Karpas-422 (cell line): Measurements from ENCODE around the gene TMA7. TPM values are rescaled to one million over a fixed set of nuclear protein-coding genes. Genes with fewer than 3 reads are reported as not detected.

ENCODE experiments used
- DNase-seq: peaks from one replicate; pipeline ENCODE4 v3.0.0-alpha.2; 2015
- H2AFZ ChIP-seq: fragments of 200-600 bp; sonication (generic); 2 replicates; pipeline ENCODE4 v1.6.1; 2014; ENCODE audit warnings: antibody characterized with exemption, low read length, mixed read lengths
- H3K27ac ChIP-seq: fragments of 200-600 bp; sonication (generic); 2 replicates; pipeline ENCODE4 v1.5.1; 2014; ENCODE audit warnings: mild to moderate bottlenecking, low read length, moderate library complexity
- H3K27me3 ChIP-seq: fragments of 200-600 bp; sonication (generic); 2 replicates; pipeline ENCODE4 v1.6.1; 2014; ENCODE audit warnings: low read length, mixed read lengths
- H3K36me3 ChIP-seq: fragments of 200-600 bp; sonication (generic); 2 replicates; pipeline ENCODE4 v1.6.1; 2014; ENCODE audit warnings: low read length, mixed read lengths; ENCODE audit not compliant: insufficient read depth
- H3K4me1 ChIP-seq: fragments of 200-600 bp; sonication (generic); 2 replicates; pipeline ENCODE4 v1.6.1; 2014; ENCODE audit warnings: mild to moderate bottlenecking, low read length, mixed read lengths
- H3K4me2 ChIP-seq: fragments of 200-600 bp; sonication (generic); 2 replicates; pipeline ENCODE4 v1.6.1; 2014; ENCODE audit warnings: low read length, low read depth, mild to moderate bottlenecking; ENCODE audit not compliant: poor library complexity, severe bottlenecking
- H3K4me3 ChIP-seq: fragments of 200-600 bp; sonication (generic); 2 replicates; pipeline ENCODE4 v1.5.1; 2014; ENCODE audit warnings: mild to moderate bottlenecking, antibody characterized with exemption, low read length, mixed read lengths
- H3K79me2 ChIP-seq: fragments of 200-600 bp; sonication (generic); 2 replicates; pipeline ENCODE4 v1.6.1; 2014; ENCODE audit warnings: mild to moderate bottlenecking, low read length, mixed read lengths
- H3K9ac ChIP-seq: fragments of 200-600 bp; sonication (generic); 2 replicates; pipeline ENCODE4 v1.6.0; 2014; ENCODE audit warnings: low read length
- H3K9me2 ChIP-seq: fragments of 200-600 bp; sonication (generic), shearing (Covaris generic); replicated peaks from 2 replicates; pipeline ENCODE4 v1.6.0; 2014; ENCODE audit warnings: mild to moderate bottlenecking, low read length, moderate library complexity; ENCODE audit not compliant: insufficient read depth
- H3K9me3 ChIP-seq: fragments of 300-700, 200-600 bp; sonication (generic); 2 replicates; pipeline ENCODE4 v1.6.1; 2014; ENCODE audit warnings: low read length, mixed read lengths
- H4K20me1 ChIP-seq: fragments of 200-600 bp; sonication (generic); 2 replicates; pipeline ENCODE4 v1.6.1; 2014; ENCODE audit warnings: mild to moderate bottlenecking, antibody characterized with exemption, low read length, low read depth; ENCODE audit not compliant: insufficient read depth
- total RNA-seq: library from RNA; depleted of rRNA; stranded (reverse); fragments of >200 nt; shearing (Covaris generic); gene quantifications from 2 replicates; pipeline ENCODE4 v1.2.3, GENCODE V29; 2014; ENCODE audit warnings: low replicate concordance

Gene TMA7
- total RNA-seq, 1 experiment from 2014 or later: 300 TPM

DNA sequence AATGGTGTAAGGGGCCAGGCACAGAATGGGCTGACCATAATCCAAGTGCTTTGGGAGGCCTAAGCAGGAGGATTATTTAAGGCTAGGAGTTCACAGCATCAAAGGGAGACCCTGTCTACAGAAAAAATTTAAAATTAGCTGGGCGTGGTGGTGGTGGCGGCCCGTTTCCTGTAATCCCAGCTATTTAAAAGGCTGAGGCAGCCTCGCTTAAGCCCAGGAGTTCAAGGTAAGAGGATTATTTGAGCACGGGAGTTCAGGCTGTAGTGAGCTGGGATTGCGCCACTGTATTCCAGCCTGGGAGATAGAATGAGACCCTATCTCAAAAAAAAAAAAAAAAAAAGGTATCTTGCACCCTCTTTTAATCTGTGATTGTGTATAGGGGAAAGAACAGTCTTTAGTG lies 1.9 kb downstream of the TMA7 start:
- Histone ChIP-seq H3K4me2 (peak overlapping the region; percentile 91), H3K4me1 (peaks cover 44% of the 10 kb centered on the region), H3K36me3 (peaks cover 13% of the 10 kb centered on the region), H3K27me3 (no peaks in the 10 kb centered on the region), H3K27ac (peak overlapping the region; percentile 69; the same call in 1 of the 2 replicates), H3K79me2 (peaks cover 50% of the 10 kb centered on the region), H2AFZ (no peak overlapping the region), H3K9me3 (no peaks in the 10 kb centered on the region), H3K9me2 (no peaks in the 10 kb centered on the region), H3K9ac (peak overlapping the region; percentile 97), H3K4me3 (peak overlapping the region; percentile 91), H4K20me1 (no peaks in the 10 kb centered on the region; the same call in 1 of the 2 replicates)
- no peak for DNase-seq

DNA sequence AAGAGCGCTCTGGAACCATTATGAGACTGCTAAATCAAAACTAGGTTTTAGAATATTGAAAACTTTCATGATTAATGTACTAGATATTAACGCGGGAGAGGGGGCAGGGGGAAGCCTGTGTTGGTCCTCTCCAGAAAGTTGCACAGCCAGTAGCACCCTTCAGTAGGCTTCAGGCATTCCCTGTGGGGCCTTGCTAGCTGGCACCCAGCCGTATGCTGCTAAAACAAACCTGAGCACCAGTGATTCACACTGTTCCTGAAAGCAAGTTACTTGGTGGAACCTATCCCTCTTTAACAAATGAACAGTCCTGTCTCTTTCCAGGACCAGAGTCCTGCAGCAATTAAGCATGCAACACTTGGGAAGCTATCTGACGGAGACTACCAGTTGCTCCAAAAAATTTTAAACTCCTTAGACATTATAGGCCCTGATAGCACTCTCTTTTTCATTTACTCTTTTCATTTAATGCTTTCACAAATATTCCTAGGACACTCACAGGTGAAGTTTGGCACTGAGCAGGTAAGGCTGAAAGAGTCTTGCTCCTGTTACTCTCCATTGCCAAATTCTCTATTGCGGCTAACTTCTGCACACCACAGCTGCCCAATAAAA lies 5.3 kb downstream of the TMA7 start:
- peak overlapping the region; percentile 80 for H3K4me3 ChIP-seq
- peaks cover 39% of the 10 kb centered on the region for H3K4me1 ChIP-seq
- H3K9ac ChIP-seq: peak overlapping the region; percentile 82
- no peaks in the 10 kb centered on the region for H3K9me3 ChIP-seq
- H3K79me2 ChIP-seq: peaks cover 54% of the 10 kb centered on the region
- H4K20me1 ChIP-seq: no peaks in the 10 kb centered on the region; the same call in 1 of the 2 replicates
- no peaks in the 10 kb centered on the region for H3K27me3 ChIP-seq
- H3K4me2 ChIP-seq: peak overlapping the region; percentile 91
- H3K36me3 ChIP-seq: peaks cover 23% of the 10 kb centered on the region
- H3K27ac ChIP-seq: no peak overlapping the region
- no peak overlapping the region for H2AFZ ChIP-seq
- peak; percentile 63 for DNase-seq
- no peaks in the 10 kb centered on the region for H3K9me2 ChIP-seq

DNA sequence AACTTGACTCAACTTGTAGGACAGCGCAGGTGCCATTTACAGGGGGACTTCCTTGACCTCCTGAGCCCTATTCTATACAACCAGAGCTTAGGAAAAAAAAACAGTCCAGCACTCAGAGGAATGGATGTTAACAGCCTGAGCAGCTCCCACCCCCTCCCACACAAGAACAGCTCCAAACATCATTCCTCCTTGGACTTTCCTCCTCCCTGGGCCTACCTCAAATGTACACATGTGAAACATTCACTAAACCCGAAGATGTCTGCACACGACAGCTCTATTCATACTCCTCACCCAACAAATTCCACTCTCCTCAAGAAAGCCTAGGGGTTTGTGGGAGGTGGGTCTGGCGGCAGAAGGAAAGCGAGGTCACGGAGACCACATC lies 6.0 kb downstream of the TMA7 start:
- Histone ChIP-seq H2AFZ (0 out of 2 replicates have a peak overlapping the region, but pooled peaks have one; percentile 44), H3K4me1 (peaks cover 39% of the 10 kb centered on the region), H3K27ac (no peak overlapping the region), H3K9ac (peak overlapping the region; percentile 82), H3K9me3 (no peaks in the 10 kb centered on the region), H3K27me3 (no peaks in the 10 kb centered on the region), H3K9me2 (no peaks in the 10 kb centered on the region), H4K20me1 (no peaks in the 10 kb centered on the region; the same call in 1 of the 2 replicates), H3K79me2 (peaks cover 48% of the 10 kb centered on the region), H3K36me3 (peaks cover 23% of the 10 kb centered on the region), H3K4me3 (peak overlapping the region; percentile 80), H3K4me2 (peak overlapping the region; percentile 91)
- DNase-seq: no peak

GRCh38 chr3:48446425-48447193 lies 6.6 kb downstream of the TMA7 start, which contains the start of gene ATRIP:
Gene ATRIP (plus strand): TSS chr3:48446737. CDS start chr3:48446846, 109 bp downstream.
- Histone ChIP-seq H4K20me1 (no peaks in the 10 kb centered on the region; the same call in 1 of the 2 replicates), H3K4me2 (peak within 1 kb of the TSS; percentile 91), H3K4me1 (peaks cover 34% of the 10 kb centered on the region), H3K4me3 (peak within 1 kb of the TSS; percentile 80), H3K9me2 (no peaks in the 10 kb centered on the region), H3K27ac (peak within 1 kb of the TSS; percentile 28; the same call in 1 of the 2 replicates), H3K79me2 (peaks cover 42% of the 10 kb centered on the region), H3K36me3 (peaks cover 19% of the 10 kb centered on the region), H3K27me3 (no peaks in the 10 kb centered on the region), H2AFZ (peak within 1 kb of the TSS; percentile 44; the same call in 1 of the 2 replicates), H3K9ac (peak within 1 kb of the TSS; percentile 82), H3K9me3 (no peaks in the 10 kb centered on the region)
- DNase-seq: peak; percentile 96

DNA sequence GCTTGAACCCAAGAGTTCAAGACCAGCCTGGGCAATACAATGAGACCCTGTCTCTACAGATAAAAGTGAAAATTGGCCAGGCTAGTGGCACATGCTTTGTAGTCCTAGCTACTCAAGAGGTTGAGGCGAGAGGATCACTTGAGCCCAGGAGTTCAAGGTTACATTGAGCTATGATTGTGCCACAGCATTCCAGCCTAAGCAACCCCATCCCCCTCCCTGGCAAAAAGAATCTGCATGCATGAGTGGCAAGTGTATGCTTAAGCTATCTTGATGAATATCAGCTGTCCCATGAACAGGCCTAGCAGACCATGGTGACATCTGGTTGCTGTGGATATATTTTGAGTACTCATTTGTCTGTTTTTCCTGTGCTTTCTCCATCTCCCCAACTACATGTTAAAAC lies 11.2 kb downstream of the TMA7 start:
- no peak for DNase-seq
- Histone ChIP-seq H3K9me3 (no peaks in the 10 kb centered on the region), H3K27me3 (no peaks in the 10 kb centered on the region), H3K36me3 (peaks cover 20% of the 10 kb centered on the region), H3K79me2 (peaks cover 29% of the 10 kb centered on the region), H3K27ac (no peak overlapping the region), H2AFZ (no peak overlapping the region), H3K4me2 (no peak overlapping the region), H4K20me1 (no peaks in the 10 kb centered on the region), H3K9me2 (no peaks in the 10 kb centered on the region), H3K4me3 (no peak overlapping the region), H3K9ac (no peak overlapping the region), H3K4me1 (peaks cover 17% of the 10 kb centered on the region)

GRCh38 chr3:48456456-48456855 lies 16.4 kb downstream of the TMA7 start:
- Histone ChIP-seq H3K79me2 (no peaks in the 10 kb centered on the region), H3K4me2 (no peak overlapping the region), H4K20me1 (no peaks in the 10 kb centered on the region), H2AFZ (no peak overlapping the region), H3K9me3 (no peaks in the 10 kb centered on the region), H3K27me3 (no peaks in the 10 kb centered on the region), H3K4me3 (no peak overlapping the region), H3K9ac (no peak overlapping the region), H3K9me2 (no peaks in the 10 kb centered on the region), H3K27ac (no peak overlapping the region), H3K4me1 (no peaks in the 10 kb centered on the region), H3K36me3 (peaks cover 27% of the 10 kb centered on the region)
- no peak for DNase-seq

DNA sequence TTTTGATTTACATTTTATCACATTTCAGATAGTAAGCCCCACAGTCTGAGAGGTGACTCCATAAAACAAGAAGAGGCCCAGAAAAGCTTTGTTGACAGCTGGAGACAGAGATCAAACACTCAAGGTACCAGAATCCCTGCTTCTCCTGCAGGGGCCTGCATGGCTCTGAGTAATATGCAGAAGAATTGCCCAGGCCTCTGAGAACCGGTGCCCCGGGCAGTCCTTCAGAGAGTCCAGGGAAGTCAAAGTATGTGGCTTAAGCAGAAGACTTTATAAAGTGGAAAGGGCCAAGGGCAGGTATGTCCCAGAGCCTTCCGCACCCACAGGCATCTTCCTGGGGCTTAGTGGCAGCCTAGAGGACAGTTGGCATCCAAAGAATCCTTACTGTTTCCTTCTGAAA lies 19.3 kb downstream of the TMA7 start:
- no peak for DNase-seq
- H4K20me1 ChIP-seq: no peaks in the 10 kb centered on the region
- no peak overlapping the region for H3K4me3 ChIP-seq
- H2AFZ ChIP-seq: no peak overlapping the region
- no peaks in the 10 kb centered on the region for H3K9me2 ChIP-seq
- H3K27me3 ChIP-seq: no peaks in the 10 kb centered on the region
- H3K27ac ChIP-seq: no peak overlapping the region
- H3K36me3 ChIP-seq: peaks cover 19% of the 10 kb centered on the region
- no peaks in the 10 kb centered on the region for H3K4me1 ChIP-seq
- H3K9ac ChIP-seq: no peak overlapping the region
- no peaks in the 10 kb centered on the region for H3K9me3 ChIP-seq
- H3K4me2 ChIP-seq: no peak overlapping the region
- no peaks in the 10 kb centered on the region for H3K79me2 ChIP-seq

DNA sequence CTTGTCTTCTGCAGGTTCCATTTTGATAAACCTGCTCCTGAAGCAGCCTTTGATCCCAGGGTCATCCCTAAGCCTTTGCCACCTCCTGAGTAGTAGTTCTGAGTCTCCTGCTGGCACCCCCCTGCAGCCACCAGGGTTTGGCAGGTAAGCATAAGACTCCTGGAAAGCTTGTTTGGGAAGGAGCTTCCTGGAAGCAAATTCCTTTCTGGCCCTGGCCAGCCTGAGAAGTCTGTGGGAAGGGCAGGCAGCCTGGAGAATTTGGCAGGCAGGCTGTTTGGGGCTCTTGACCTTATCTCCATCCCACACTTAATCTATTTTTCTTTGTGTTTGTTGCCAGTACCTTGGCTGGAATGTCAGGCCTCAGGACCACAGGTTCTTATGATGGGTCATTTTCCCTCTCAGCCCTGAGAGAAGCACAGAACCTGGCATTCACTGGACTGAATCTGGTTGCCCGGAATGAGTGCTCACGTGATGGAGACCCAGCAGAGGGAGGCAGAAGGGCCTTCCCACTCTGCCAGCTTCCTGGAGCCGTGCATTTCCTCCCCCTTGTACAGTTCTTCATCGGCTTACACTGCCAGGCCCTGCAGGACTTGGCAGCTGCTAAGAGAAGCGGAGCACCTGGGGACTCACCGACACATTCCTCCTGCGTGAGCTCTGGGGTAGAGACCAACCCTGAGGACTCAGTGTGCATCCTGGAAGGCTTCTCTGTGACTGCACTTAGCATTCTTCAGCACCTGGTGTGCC lies 19.9 kb downstream of the TMA7 start:
- Histone ChIP-seq H3K4me2 (no peak overlapping the region), H3K36me3 (peaks cover 17% of the 10 kb centered on the region; the same call in 1 of the 2 replicates)

More for the DNA sequence above, 19.9 kb downstream of the TMA7 start:
- Histone ChIP-seq H3K27me3 (no peaks in the 10 kb centered on the region), H3K9me2 (no peaks in the 10 kb centered on the region), H3K27ac (no peak overlapping the region), H2AFZ (no peak overlapping the region), H3K9me3 (no peaks in the 10 kb centered on the region), H3K9ac (no peak overlapping the region), H4K20me1 (no peaks in the 10 kb centered on the region), H3K4me3 (no peak overlapping the region), H3K79me2 (no peaks in the 10 kb centered on the region), H3K4me1 (no peaks in the 10 kb centered on the region)
- no peak for DNase-seq
